Neural cell (in vitro differentiated cells): ENCODE data around the gene CGNL1.

Experiments used
- CTCF ChIP-seq: fragments of 450-650 bp; IDR thresholded peaks from 2 replicates; pipeline ENCODE4 v1.5.1; 2014; ENCODE audit warnings: antibody characterized with exemption, mild to moderate bottlenecking, moderate library complexity; ENCODE audit not compliant: poor library complexity, severe bottlenecking
- EZH2 ChIP-seq: fragments of 200-600, 300-800 bp; shearing (Covaris generic), sonication (generic); IDR thresholded peaks from 2 replicates; pipeline ENCODE4 v1.6.1; 2014; ENCODE audit warnings: antibody characterized with exemption, low read length, borderline replicate concordance, mild to moderate bottlenecking; ENCODE audit not compliant: insufficient read depth, poor library complexity, severe bottlenecking
- POLR2AphosphoS5 ChIP-seq: IDR thresholded peaks from 2 replicates; pipeline ENCODE4 v1.6.1; 2012
- SMC3 ChIP-seq: fragments of 450-650 bp; conservative IDR thresholded peaks from 2 replicates; pipeline ENCODE4 v1.6.1; 2014; ENCODE audit warnings: antibody characterized with exemption, mild to moderate bottlenecking, moderate library complexity; ENCODE audit not compliant: poor library complexity

- TF ChIP-seq CTCF = no peak
- no peak for TF ChIP-seq EZH2
- no peak for TF ChIP-seq POLR2AphosphoS5
- no peak for TF ChIP-seq SMC3
These were observed 220.1 kb downstream of the CGNL1 start for GRCh38 chr15:57596301-57596855.
